ENCODE results near the gene PIEZO2.
"Not testable (repeated sequence)": the region's sequence is repeated elsewhere in the genome, so short reads cannot be mapped to it uniquely, and the experiment has no call there.

Gene PIEZO2

DNA sequence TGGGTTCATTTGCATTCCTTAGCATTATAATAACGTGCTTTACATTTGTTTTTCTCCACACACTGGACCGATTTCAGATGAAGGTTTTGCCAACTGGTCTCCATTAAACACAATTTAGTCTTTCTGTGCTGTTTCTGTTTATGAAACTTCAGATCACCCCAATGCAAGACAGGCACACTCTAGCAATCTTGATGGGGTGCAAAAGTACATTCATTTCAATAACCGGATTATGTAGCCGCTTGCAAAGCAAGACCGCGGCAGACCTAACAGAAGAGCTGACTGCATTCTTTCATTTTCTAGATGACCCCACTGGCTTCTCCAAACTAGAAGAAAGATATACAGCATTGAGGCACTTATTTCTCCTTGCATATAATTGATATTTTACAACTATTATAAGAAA, 301.5 kb downstream of the PIEZO2 start:
- H3K9me3 ChIP-seq (ENCODE audit: insufficient read depth, low read length): no peaks in the 10 kb centered on the region
- TF ChIP-seq EZH2phosphoT487 (conservative IDR thresholded peaks at IDR 0.05; ENCODE audit: low read length) (no peak), CTCF (IDR thresholded peaks at IDR 0.05; ENCODE audit: insufficient read depth, low read length, poor library complexity, severe bottlenecking) (no peak)
- H4K20me1 ChIP-seq (ENCODE audit: low read depth, low read length): no peaks in the 10 kb centered on the region
- H3F3A ChIP-seq (ENCODE audit: insufficient read depth): no peaks in the 10 kb centered on the region
- H3K9me2 ChIP-seq (replicated peaks; ENCODE audit: insufficient read depth, low read length): no peaks in the 10 kb centered on the region
- H3K79me2 ChIP-seq (ENCODE audit: insufficient read depth, low read length): no peaks in the 10 kb centered on the region
- no peak overlapping the region for H3K4me2 ChIP-seq (ENCODE audit: low read depth, low read length, poor library complexity, severe bottlenecking)
- H3K4me3 ChIP-seq (ENCODE audit: insufficient read depth, low read length, poor library complexity, severe bottlenecking): no peak overlapping the region
- H2AFZ ChIP-seq (ENCODE audit: low read depth, low read length, severe bottlenecking): no peak overlapping the region
- no peaks in the 10 kb centered on the region for H3K27me3 ChIP-seq (ENCODE audit: low read length)
- H3K27ac ChIP-seq (ENCODE audit: low read depth, low read length): no peak overlapping the region
- no peak overlapping the region for H3K9ac ChIP-seq (ENCODE audit: low read length)
- no peaks in the 10 kb centered on the region for H3K36me3 ChIP-seq (ENCODE audit: low read length)

GRCh38 chr18:10847408-10847790, 302.0 kb downstream of the PIEZO2 start:
- Histone ChIP-seq H4K20me1 (ENCODE audit: low read depth, low read length) (no peaks in the 10 kb centered on the region), H3K27ac (ENCODE audit: low read depth, low read length) (no peak overlapping the region), H3K4me2 (ENCODE audit: low read depth, low read length, poor library complexity, severe bottlenecking) (no peak overlapping the region), H3K9me3 (ENCODE audit: insufficient read depth, low read length) (no peaks in the 10 kb centered on the region), H3K27me3 (ENCODE audit: low read length) (no peaks in the 10 kb centered on the region), H3K4me3 (ENCODE audit: insufficient read depth, low read length, poor library complexity, severe bottlenecking) (no peak overlapping the region), H2AFZ (ENCODE audit: low read depth, low read length, severe bottlenecking) (no peak overlapping the region), H3K9me2 (replicated peaks; ENCODE audit: insufficient read depth, low read length) (no peaks in the 10 kb centered on the region), H3K9ac (ENCODE audit: low read length) (no peak overlapping the region), H3F3A (ENCODE audit: insufficient read depth) (no peaks in the 10 kb centered on the region), H3K79me2 (ENCODE audit: insufficient read depth, low read length) (no peaks in the 10 kb centered on the region), H3K36me3 (ENCODE audit: low read length) (no peaks in the 10 kb centered on the region)
- TF ChIP-seq EZH2phosphoT487 (conservative IDR thresholded peaks at IDR 0.05; ENCODE audit: low read length): no peak
- no peak for TF ChIP-seq CTCF (IDR thresholded peaks at IDR 0.05; ENCODE audit: insufficient read depth, low read length, poor library complexity, severe bottlenecking)

DNA sequence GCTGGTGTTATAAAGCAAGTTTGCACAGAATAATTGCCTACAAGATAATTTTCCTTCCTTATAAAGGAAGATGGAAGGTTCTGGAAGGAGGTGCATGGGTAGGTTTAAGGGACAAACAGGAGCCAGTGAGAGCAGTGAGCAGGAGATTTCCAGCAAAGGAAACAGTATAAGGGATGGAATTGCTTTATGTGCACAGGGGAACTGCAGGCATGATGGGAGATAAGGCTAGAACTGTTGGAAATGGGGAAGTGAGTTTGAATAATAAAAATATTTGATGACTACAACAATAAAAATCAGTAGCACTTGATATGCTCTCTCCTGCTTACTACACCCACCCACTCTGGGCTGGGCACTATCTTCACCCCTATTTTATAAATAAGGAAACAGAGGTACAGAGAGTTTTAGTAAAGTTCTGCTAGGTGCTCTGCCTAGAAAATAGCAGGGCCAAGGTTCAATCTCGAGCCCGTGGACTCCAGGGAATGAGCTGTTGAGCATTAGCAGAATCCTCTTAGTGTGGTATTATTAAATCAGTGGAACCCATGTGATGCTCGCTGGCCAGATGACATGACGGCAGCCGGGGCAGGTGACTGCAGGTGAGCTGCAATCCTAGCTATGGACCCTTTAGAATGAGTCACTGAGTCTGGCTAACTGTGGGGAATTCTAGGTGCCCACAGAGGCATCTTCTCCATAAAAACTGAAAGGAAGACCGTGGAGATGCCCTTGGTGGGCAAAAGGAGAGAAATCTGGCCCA, 302.5 kb downstream of the PIEZO2 start:
- Histone ChIP-seq H3K79me2 (ENCODE audit: insufficient read depth, low read length) (no peaks in the 10 kb centered on the region), H3K4me3 (ENCODE audit: insufficient read depth, low read length, poor library complexity, severe bottlenecking) (no peak overlapping the region), H3K9ac (ENCODE audit: low read length) (no peak overlapping the region), H3K36me3 (ENCODE audit: low read length) (no peaks in the 10 kb centered on the region), H3F3A (ENCODE audit: insufficient read depth) (no peaks in the 10 kb centered on the region), H3K27me3 (ENCODE audit: low read length) (no peaks in the 10 kb centered on the region), H3K4me2 (ENCODE audit: low read depth, low read length, poor library complexity, severe bottlenecking) (no peak overlapping the region), H3K9me3 (ENCODE audit: insufficient read depth, low read length) (no peaks in the 10 kb centered on the region), H2AFZ (ENCODE audit: low read depth, low read length, severe bottlenecking) (no peak overlapping the region), H3K9me2 (replicated peaks; ENCODE audit: insufficient read depth, low read length) (no peaks in the 10 kb centered on the region), H4K20me1 (ENCODE audit: low read depth, low read length) (no peaks in the 10 kb centered on the region), H3K27ac (ENCODE audit: low read depth, low read length) (no peak overlapping the region)
- TF ChIP-seq CTCF (IDR thresholded peaks at IDR 0.05; ENCODE audit: insufficient read depth, low read length, poor library complexity, severe bottlenecking): no peak
- no peak for TF ChIP-seq EZH2phosphoT487 (conservative IDR thresholded peaks at IDR 0.05; ENCODE audit: low read length)

- not testable (repeated sequence) for H3K9ac ChIP-seq (ENCODE audit: low read length); H2AFZ ChIP-seq (ENCODE audit: low read depth, low read length, severe bottlenecking); H3K9me3 ChIP-seq (ENCODE audit: insufficient read depth, low read length); H3F3A ChIP-seq (ENCODE audit: insufficient read depth); H3K27me3 ChIP-seq (ENCODE audit: low read length); H3K4me3 ChIP-seq (ENCODE audit: insufficient read depth, low read length, poor library complexity, severe bottlenecking); H3K27ac ChIP-seq (ENCODE audit: low read depth, low read length); H4K20me1 ChIP-seq (ENCODE audit: low read depth, low read length); H3K9me2 ChIP-seq (replicated peaks; ENCODE audit: insufficient read depth, low read length); H3K79me2 ChIP-seq (ENCODE audit: insufficient read depth, low read length); H3K36me3 ChIP-seq (ENCODE audit: low read length); H3K4me2 ChIP-seq (ENCODE audit: low read depth, low read length, poor library complexity, severe bottlenecking)
Measured at GRCh38 chr18:10846035-10846434, 303.3 kb downstream of the PIEZO2 start.

Data from SU-DHL-6 (cell line).